ENCODE results near the gene MYO5B. TPM values are rescaled to one million over a fixed set of nuclear protein-coding genes. Genes with fewer than 3 reads are reported as not detected.

Gene MYO5B
- total RNA-seq, 4 donors from 2014 or later: 0.29 to 14.7 (median 1.2) TPM

DNA sequence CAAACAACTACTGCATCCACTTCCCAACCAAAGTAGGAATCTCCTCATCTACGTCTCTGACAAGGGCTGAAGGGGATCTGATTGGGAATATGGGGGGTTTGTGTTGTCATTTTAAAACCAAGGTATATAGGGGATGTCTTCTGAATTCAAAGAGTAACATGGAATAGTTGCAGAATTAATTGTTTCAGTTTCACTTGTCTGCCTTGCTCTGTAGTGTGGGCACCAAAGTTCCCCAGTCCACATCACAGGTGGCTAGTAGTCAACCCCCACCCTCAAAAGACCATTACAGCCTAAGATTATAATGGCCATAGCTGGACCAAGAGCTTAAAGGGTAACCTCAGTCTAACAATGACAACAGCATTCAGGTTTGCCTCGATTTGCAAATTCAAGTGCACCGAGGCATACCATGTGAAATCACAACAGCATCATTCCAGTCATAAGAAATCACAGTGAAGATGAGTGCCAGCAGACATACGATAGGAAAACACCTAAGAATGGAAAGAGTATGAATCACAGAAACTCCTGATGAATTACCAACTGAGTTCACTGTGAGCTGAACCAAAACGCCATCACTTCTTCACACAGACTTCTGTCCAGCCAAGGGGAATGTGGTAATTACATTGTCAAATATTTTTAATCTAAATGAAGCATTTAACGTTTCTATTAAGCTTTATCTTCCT, 52.4 kb downstream of the MYO5B start:
- intact Hi-C loops (cut with DNase I; ENCODE audit: low total_unique reads): no loop called here

DNA sequence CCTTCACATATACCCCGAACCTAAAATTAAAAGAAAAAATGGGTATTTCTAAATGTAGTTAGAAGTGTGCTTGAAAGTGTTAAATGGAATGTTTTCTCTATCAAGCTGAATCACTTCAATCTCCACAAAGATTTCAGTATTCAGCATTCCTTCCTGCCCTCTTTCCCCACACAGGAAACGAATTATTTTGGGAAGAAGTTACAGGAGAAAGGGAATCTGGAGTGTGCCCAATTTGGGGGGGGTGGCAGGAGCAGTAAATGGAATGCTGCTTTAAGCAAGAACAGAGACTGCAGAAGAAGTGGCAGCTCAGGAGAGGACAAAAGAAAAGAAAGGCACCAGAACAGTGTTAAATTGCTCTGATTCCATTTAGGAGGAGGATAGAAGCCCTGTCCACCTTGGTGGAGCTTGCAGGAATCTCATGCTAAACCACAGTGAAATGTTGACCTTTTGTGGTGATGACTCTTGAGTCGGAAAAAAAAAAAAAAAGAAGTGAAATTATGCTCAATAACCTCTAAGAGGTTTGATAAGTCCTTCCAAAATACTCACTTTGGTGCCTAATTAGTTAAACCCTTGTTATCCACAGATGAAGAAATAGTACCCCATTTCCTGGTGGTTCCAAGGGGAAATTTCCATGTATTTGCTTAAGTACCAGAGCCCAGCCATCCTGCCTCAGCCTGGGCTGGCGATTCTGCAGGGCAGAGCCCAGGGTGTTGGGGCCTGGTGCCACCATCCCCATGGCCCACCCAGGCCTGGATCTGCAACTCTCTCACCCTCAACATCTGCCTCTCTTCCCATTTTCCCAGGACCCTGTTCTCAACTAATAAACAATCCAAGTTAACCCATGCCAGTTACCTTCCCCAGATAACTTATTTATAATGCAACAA, 56.5 kb downstream of the MYO5B start:
- Histone ChIP-seq H3K27me3 (no peaks in the 10 kb centered on the region), H3K9me3 (no peaks in the 10 kb centered on the region), H3K36me3 (no peaks in the 10 kb centered on the region), H3K27ac (no peak overlapping the region), H3K4me3 (no peak overlapping the region), H3K4me1 (no peaks in the 10 kb centered on the region)
- intact Hi-C loops (cut with DNase I; ENCODE audit: low total_unique reads): no loop called here
- TF ChIP-seq, protein P1, sequence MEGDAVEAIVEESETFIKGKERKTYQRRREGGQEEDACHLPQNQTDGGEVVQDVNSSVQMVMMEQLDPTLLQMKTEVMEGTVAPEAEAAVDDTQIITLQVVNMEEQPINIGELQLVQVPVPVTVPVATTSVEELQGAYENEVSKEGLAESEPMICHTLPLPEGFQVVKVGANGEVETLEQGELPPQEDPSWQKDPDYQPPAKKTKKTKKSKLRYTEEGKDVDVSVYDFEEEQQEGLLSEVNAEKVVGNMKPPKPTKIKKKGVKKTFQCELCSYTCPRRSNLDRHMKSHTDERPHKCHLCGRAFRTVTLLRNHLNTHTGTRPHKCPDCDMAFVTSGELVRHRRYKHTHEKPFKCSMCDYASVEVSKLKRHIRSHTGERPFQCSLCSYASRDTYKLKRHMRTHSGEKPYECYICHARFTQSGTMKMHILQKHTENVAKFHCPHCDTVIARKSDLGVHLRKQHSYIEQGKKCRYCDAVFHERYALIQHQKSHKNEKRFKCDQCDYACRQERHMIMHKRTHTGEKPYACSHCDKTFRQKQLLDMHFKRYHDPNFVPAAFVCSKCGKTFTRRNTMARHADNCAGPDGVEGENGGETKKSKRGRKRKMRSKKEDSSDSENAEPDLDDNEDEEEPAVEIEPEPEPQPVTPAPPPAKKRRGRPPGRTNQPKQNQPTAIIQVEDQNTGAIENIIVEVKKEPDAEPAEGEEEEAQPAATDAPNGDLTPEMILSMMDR (IDR thresholded peaks at IDR 0.05): no peak
- TF ChIP-seq POLR2A (IDR thresholded peaks at IDR 0.05): no peak
- no peak for DNase-seq

More for the DNA sequence above, 52.4 kb downstream of the MYO5B start:
- Histone ChIP-seq H3K4me3 (no peak overlapping the region), H3K27me3 (no peaks in the 10 kb centered on the region), H3K4me1 (no peaks in the 10 kb centered on the region), H3K27ac (no peak overlapping the region), H3K9me3 (no peaks in the 10 kb centered on the region), H3K36me3 (no peaks in the 10 kb centered on the region)
- no peak for TF ChIP-seq POLR2A (IDR thresholded peaks at IDR 0.05)
- TF ChIP-seq, protein P1 (IDR thresholded peaks at IDR 0.05): no peak
- no peak for DNase-seq

DNA sequence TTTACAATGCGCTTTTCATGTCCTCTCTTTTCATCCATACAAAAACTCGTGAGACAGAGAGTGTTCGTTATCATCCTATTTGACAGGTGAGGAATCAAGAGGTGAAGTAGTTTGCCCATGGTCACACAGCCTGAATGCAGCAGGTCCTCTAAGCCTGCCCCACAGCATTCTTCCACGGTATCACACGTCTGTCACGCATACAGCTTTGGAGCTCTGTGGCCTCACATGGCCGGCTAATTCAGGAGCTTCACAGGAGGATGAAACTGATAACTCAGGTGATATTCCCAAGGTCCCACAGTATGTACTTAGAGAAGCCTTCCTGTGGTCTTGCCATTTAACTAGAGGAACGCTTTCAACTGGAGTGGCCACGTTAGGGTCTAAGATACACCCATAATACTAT, 59.0 kb downstream of the MYO5B start:
- TF ChIP-seq, protein P1 (IDR thresholded peaks at IDR 0.05): no peak
- no peak for TF ChIP-seq POLR2A (IDR thresholded peaks at IDR 0.05)
- H3K4me3 ChIP-seq: no peak overlapping the region

DNA sequence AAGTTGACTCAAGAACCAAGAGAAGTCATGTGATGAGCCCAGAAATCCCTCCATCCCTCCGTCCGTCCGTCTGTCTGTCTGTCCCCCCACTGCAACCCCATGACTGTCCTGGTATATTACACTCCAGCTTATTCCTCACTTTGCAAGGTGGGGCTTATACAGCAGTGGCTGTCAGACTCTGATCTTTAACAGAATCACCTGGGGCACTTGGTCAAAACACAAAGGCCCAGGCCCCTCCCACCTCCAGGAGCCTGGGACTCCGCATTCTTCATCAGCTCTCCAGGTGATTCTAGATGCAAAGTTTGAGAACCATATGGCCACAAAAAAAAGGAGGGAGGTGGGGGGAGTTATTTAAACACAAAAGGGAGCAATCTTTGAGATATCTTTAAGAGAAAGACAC, 61.4 kb downstream of the MYO5B start:
- no peaks in the 10 kb centered on the region for H3K4me1 ChIP-seq
- no peak overlapping the region for H3K4me3 ChIP-seq
- intact Hi-C loops (cut with DNase I; ENCODE audit: low total_unique reads): no loop called here
- no peak for DNase-seq
- H3K36me3 ChIP-seq: no peaks in the 10 kb centered on the region
- no peaks in the 10 kb centered on the region for H3K9me3 ChIP-seq
- TF ChIP-seq, protein P1 (IDR thresholded peaks at IDR 0.05): no peak
- no peak for TF ChIP-seq POLR2A (IDR thresholded peaks at IDR 0.05)
- H3K27me3 ChIP-seq: no peaks in the 10 kb centered on the region
- H3K27ac ChIP-seq: no peak overlapping the region

More for the DNA sequence above, 59.0 kb downstream of the MYO5B start:
- no peak for DNase-seq
- Histone ChIP-seq H3K9me3 (no peaks in the 10 kb centered on the region), H3K4me1 (no peaks in the 10 kb centered on the region), H3K27me3 (no peaks in the 10 kb centered on the region), H3K36me3 (no peaks in the 10 kb centered on the region), H3K27ac (no peak overlapping the region)
- intact Hi-C loops (cut with DNase I; ENCODE audit: low total_unique reads): no loop called here

DNA sequence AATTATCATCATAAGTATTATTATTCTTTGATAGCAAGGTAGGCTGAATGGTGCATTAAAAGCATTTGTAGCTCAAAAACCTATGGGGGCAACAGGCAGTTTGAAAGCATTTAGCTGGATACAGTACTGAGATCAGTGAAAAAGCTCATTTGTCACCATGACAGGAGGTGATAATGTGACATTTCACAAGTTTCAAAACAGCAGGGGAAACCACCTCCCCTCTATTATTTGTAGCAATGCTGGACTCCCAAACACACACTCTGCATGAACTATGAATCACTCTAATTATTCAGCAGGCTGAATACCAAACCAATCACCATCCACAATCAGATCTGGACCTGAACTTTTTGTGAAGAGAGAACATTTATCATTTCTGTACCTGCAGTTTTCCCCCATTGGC, 63.4 kb downstream of the MYO5B start:
- intact Hi-C loops (cut with DNase I; ENCODE audit: low total_unique reads): no loop called here
- Histone ChIP-seq H3K36me3 (no peaks in the 10 kb centered on the region), H3K27me3 (no peaks in the 10 kb centered on the region), H3K9me3 (no peaks in the 10 kb centered on the region), H3K4me1 (no peaks in the 10 kb centered on the region), H3K27ac (no peak overlapping the region), H3K4me3 (no peak overlapping the region)
- no peak for TF ChIP-seq POLR2A (IDR thresholded peaks at IDR 0.05)
- TF ChIP-seq, protein P1 (IDR thresholded peaks at IDR 0.05): no peak
- no peak for DNase-seq
